HCT116 (cell line): ENCODE measurements around the gene CCDC182. TPM values are rescaled to one million over a fixed set of nuclear protein-coding genes. Genes with fewer than 3 reads are reported as not detected.

ENCODE experiments used
- ATAC-seq: fragments of 200-7000 bp; cut with Tn5 transposase; 2 replicates; pipeline ENCODE4 v1.9.1; 2020; ENCODE audit warnings: mild to moderate bottlenecking, moderate library complexity
- BruUV-seq: library from RNA; stranded (reverse); fragments of 400-500 nt; replicated peaks from 2 replicates; lab custom pipeline; 2021; lab: Mats Ljungman, UMichigan
- CTCF ChIA-PET: fragments of 300-600 bp; sonication (Branson Sonifier 250); formaldehyde crosslinking; loops from one replicate; lab custom pipeline; 2021; ENCODE audit warnings: antibody characterized with exemption; lab: Charles Lee
- POLR2A ChIA-PET: fragments of 300-600, 350-600 bp; sonication (Branson Sonifier 250); formaldehyde crosslinking; loops from one replicate; lab custom pipeline; 2021; ENCODE audit warnings: antibody characterized with exemption; lab: Charles Lee
- RAD21 ChIA-PET, 2 experiments: fragments of 300-600 bp; sonication (Branson Sonifier 250); formaldehyde crosslinking; loops; one replicate each; lab custom pipeline; 2023; ENCODE audit warnings: low total read pairs in 2 of 2; ENCODE audit not compliant: uncharacterized antibody in 2 of 2, unreplicated experiment in 2 of 2, low non-redundant PET in 1 of 2; lab: Charles Lee
- DNase-seq: peaks from one replicate; pipeline ENCODE4 v3.0.0-alpha.2; 2010; ENCODE audit warnings: low read depth, low spot score
- H2AFZ ChIP-seq: fragments of 200-600 bp; shearing (Covaris generic), sonication (generic); 2 replicates; pipeline ENCODE4 v1.6.1; 2017; ENCODE audit warnings: low read depth, mixed run types, mixed read lengths, antibody characterized with exemption, low read length; ENCODE audit not compliant: poor library complexity, severe bottlenecking
- H3K27ac ChIP-seq: 2 replicates; pipeline ENCODE4 v1.5.1; 2012; ENCODE audit warnings: low read depth, low read length
- H3K27me3 ChIP-seq: fragments of 200-600 bp; sonication (generic); 2 replicates; pipeline ENCODE4 v1.6.1; 2016; ENCODE audit warnings: mixed run types, low read length, mixed read lengths; ENCODE audit not compliant: insufficient read depth
- H3K36me3 ChIP-seq, 2 experiments: fragments of 200-500 bp in 1 of 2; fragments of 200-600 bp in 1 of 2; sonication (Bioruptor generic) in 1 of 2; sonication (generic) in 1 of 2; 2 replicates each; pipeline versions ENCODE4 v1.5.1 to v1.6.1; 2014 to 2016; ENCODE audit warnings: low read length in 2 of 2, inconsistent platforms in 1 of 2, mixed read lengths in 1 of 2, mixed run types in 1 of 2; ENCODE audit not compliant: insufficient read depth in 2 of 2, control insufficient read depth in 1 of 2
- H3K4me1 ChIP-seq, 2 experiments: fragments of 200-600 bp in 1 of 2; sonication (generic) in 1 of 2; 2 replicates each; pipeline versions ENCODE4 v1.5.1 to v1.6.1; 2012 to 2017; ENCODE audit warnings: low read length in 2 of 2, inconsistent platforms in 1 of 2, mild to moderate bottlenecking in 1 of 2, mixed read lengths in 1 of 2, mixed run types in 1 of 2, moderate library complexity in 1 of 2; ENCODE audit not compliant: insufficient read depth in 2 of 2, control insufficient read depth in 1 of 2
- H3K4me2 ChIP-seq: fragments of 200-600 bp; sonication (generic); 2 replicates; pipeline ENCODE4 v1.6.1; 2017; ENCODE audit warnings: mixed run types, low read length, mixed read lengths
- H3K4me3 ChIP-seq, 2 experiments: fragments of 200-600 bp in 1 of 2; sonication (generic) in 1 of 2; replicated peaks in 1 of 2; 2 replicates each; pipeline ENCODE4 v1.5.1; 2011 to 2016; ENCODE audit warnings: low read length in 2 of 2, control low read depth in 1 of 2, low read depth in 1 of 2, mild to moderate bottlenecking in 1 of 2, mixed read lengths in 1 of 2, mixed run types in 1 of 2
- H3K79me2 ChIP-seq: fragments of 200-600 bp; sonication (generic); 2 replicates; pipeline ENCODE4 v1.6.1; 2017; ENCODE audit warnings: mild to moderate bottlenecking, mixed run types, low read length, moderate library complexity, mixed read lengths; ENCODE audit not compliant: insufficient read depth
- H3K9ac ChIP-seq: fragments of 200-600 bp; sonication (generic); 2 replicates; pipeline ENCODE4 v1.6.1; 2016; ENCODE audit warnings: low read length, mixed read lengths
- H3K9me2 ChIP-seq: fragments of 200-600 bp; sonication (generic), shearing (Covaris generic); 2 replicates; pipeline ENCODE4 v1.6.1; 2017; ENCODE audit warnings: mixed run types, mild to moderate bottlenecking, moderate library complexity; ENCODE audit not compliant: insufficient read depth
- H3K9me3 ChIP-seq, 2 experiments: fragments of 200-500 bp in 1 of 2; fragments of 200-600 bp in 1 of 2; sonication (Bioruptor generic) in 1 of 2; sonication (generic) in 1 of 2; 2 replicates each; pipeline ENCODE4 v1.6.1; 2014 to 2017; ENCODE audit warnings: low read length in 2 of 2, mixed read lengths in 2 of 2, inconsistent platforms in 1 of 2, low read depth in 1 of 2, mild to moderate bottlenecking in 1 of 2, mixed run types in 1 of 2, moderate library complexity in 1 of 2; ENCODE audit not compliant: control insufficient read depth in 1 of 2, insufficient read depth in 1 of 2
- H4K20me1 ChIP-seq: fragments of 200-600 bp; sonication (generic), shearing (Covaris generic); 2 replicates; pipeline ENCODE4 v1.6.1; 2017; ENCODE audit warnings: mixed run types, mild to moderate bottlenecking, moderate library complexity; ENCODE audit not compliant: insufficient read depth
- CBX3 ChIP-seq: IDR thresholded peaks from 2 replicates; pipeline ENCODE4 v1.6.1; 2012; ENCODE audit warnings: low read depth
- ELF1 ChIP-seq: IDR thresholded peaks from 2 replicates; pipeline ENCODE4 v1.6.1; 2012; ENCODE audit warnings: low read depth, borderline replicate concordance
- EZH2 ChIP-seq: fragments of 200-600 bp; sonication (generic); IDR thresholded peaks from 2 replicates; pipeline ENCODE4 v1.6.1; 2017; ENCODE audit warnings: antibody characterized with exemption, mixed run types
- EZH2phosphoT487 ChIP-seq: fragments of 200-600 bp; IDR thresholded peaks from 2 replicates; pipeline ENCODE4 v1.6.1; 2018; ENCODE audit warnings: antibody characterized with exemption, borderline replicate concordance
- FOSL1 ChIP-seq: IDR thresholded peaks from 2 replicates; pipeline ENCODE4 v1.6.1; 2012; ENCODE audit warnings: low read depth
- JUND ChIP-seq: IDR thresholded peaks from 2 replicates; pipeline ENCODE4 v1.6.1; 2012
- POLR2AphosphoS5 ChIP-seq: IDR thresholded peaks from 2 replicates; pipeline ENCODE4 v1.6.1; 2011; ENCODE audit warnings: mild to moderate bottlenecking, low read depth, low read length, moderate library complexity
- RAD21 ChIP-seq: IDR thresholded peaks from 2 replicates; pipeline ENCODE4 v1.6.1; 2012; ENCODE audit warnings: low read depth, mild to moderate bottlenecking
- SIN3A ChIP-seq: IDR thresholded peaks from 2 replicates; pipeline ENCODE4 v1.6.1; 2012; ENCODE audit warnings: low read depth
- SP1 ChIP-seq: IDR thresholded peaks from 2 replicates; pipeline ENCODE4 v1.6.1; 2012; ENCODE audit warnings: low read depth
- SRF ChIP-seq: IDR thresholded peaks from 2 replicates; pipeline ENCODE4 v1.6.1; 2012; ENCODE audit warnings: low read depth
- TCF7L2 ChIP-seq: IDR thresholded peaks from 2 replicates; pipeline ENCODE4 v1.7.0; 2011; ENCODE audit warnings: borderline replicate concordance, inconsistent platforms; ENCODE audit not compliant: insufficient read depth, insufficient read length; ENCODE audit errors: extremely low read depth
- YY1 ChIP-seq: IDR thresholded peaks from 2 replicates; pipeline ENCODE4 v1.6.1; 2011; ENCODE audit warnings: low read length, low read depth, moderate library complexity, mild to moderate bottlenecking; ENCODE audit not compliant: insufficient replicate concordance; ENCODE audit errors: extremely low read depth
- ZFX ChIP-seq: fragments of 450-650 bp; IDR thresholded peaks from 2 replicates; pipeline ENCODE4 v1.6.1; 2017
- ZNF274 ChIP-seq: fragments of 200-500 bp; sonication (Bioruptor generic); IDR thresholded peaks from 2 replicates; pipeline ENCODE4 v1.6.1; 2014; ENCODE audit warnings: mild to moderate bottlenecking, low read depth, low read length, inconsistent platforms
- intact Hi-C: fragments of 100-400 bp; cut with micrococcal nuclease; formaldehyde crosslinking; loops from 2 replicates; pipeline ENCODE4 v1.10.0; 2022
- total RNA-seq: library from RNA; stranded (reverse); gene quantifications from one replicate; pipeline ENCODE4 v1.2.1, GENCODE V29; 2021; ENCODE audit not compliant: unreplicated experiment
- TF ChIP-seq, protein P1 (sequence below): IDR thresholded peaks from 2 replicates; pipeline ENCODE4 v1.6.1; 2012
- TF ChIP-seq, protein P2 (sequence below): IDR thresholded peaks from 2 replicates; pipeline ENCODE4 v1.6.1; 2012
- TF ChIP-seq, protein P3 (sequence below): IDR thresholded peaks from 2 replicates; pipeline ENCODE4 v1.6.1; 2011; ENCODE audit warnings: mild to moderate bottlenecking, low read length, moderate library complexity; ENCODE audit not compliant: insufficient replicate concordance; ENCODE audit errors: extremely low read depth
- TF ChIP-seq, protein P4 (sequence below): IDR thresholded peaks from 2 replicates; pipeline ENCODE4 v1.6.1; 2012; ENCODE audit warnings: low read depth
- TF ChIP-seq, protein P5 (sequence below), 3 experiments: fragments of 200-600 bp in 1 of 3; sonication (generic) in 1 of 3; IDR thresholded peaks in 2 of 3; conservative IDR thresholded peaks in 1 of 3; 2 replicates each; pipeline ENCODE4 v1.5.1; 2012 to 2017; ENCODE audit warnings: low read depth in 2 of 3, low read length in 2 of 3, antibody characterized with exemption in 1 of 3, borderline replicate concordance in 1 of 3, control low read depth in 1 of 3, mild to moderate bottlenecking in 1 of 3, mixed read lengths in 1 of 3, mixed run types in 1 of 3, moderate library complexity in 1 of 3; ENCODE audit not compliant: insufficient read depth in 1 of 3

Gene CCDC182
- total RNA-seq, 1 experiment from 2014 or later: not detected

DNA sequence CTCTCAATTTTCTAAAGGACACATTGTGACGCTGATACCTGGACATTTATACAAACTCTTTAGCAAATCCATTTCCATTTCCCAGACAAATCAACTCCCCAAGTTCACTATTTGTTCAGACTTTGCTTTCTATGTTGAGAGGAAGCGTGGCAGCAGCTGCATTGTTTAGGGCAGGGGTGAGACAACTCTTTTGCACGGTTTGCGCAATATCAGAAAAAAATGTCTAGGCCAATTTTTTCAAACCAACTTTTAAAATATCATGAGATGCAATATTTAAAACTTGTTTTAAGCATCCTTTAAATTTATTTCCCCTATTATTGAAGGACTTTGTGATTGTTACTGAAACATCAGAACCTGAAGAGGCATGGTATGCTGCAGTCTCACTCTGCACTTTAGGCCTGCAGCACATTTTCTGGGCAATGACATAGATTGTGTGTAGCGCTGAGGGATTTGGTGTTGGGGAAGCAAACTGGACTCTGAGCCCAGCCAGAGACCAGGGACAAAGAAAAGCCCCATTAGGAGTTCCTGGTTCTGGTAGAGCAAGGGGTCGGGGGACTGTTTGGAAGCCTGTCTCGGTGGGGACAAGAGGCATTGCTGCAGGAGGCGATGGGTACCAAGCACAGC is 6.4 kb upstream of the CCDC182 start:
- CTCF ChIA-PET: no interaction called here
- H3K9me3 ChIP-seq: no peaks in the 10 kb centered on the region
- H3K9ac ChIP-seq: no peak overlapping the region
- H2AFZ ChIP-seq: no peak overlapping the region
- no peaks in the 10 kb centered on the region for H4K20me1 ChIP-seq
- DNase-seq: no peak
- no peaks in the 10 kb centered on the region for H3K79me2 ChIP-seq
- no peaks in the 10 kb centered on the region for H3K4me1 ChIP-seq
- no TSS peak for BruUV-seq
- TF ChIP-seq ELF1 (no peak), FOSL1 (no peak), EZH2phosphoT487 (no peak), EZH2 (no peak), SP1 (no peak), ZFX (no peak), SIN3A (no peak), ZNF274 (no peak), TCF7L2 (no peak), JUND (no peak), CBX3 (no peak), RAD21 (no peak), YY1 (no peak), POLR2AphosphoS5 (no peak), SRF (no peak)
- TF ChIP-seq, protein P1, sequence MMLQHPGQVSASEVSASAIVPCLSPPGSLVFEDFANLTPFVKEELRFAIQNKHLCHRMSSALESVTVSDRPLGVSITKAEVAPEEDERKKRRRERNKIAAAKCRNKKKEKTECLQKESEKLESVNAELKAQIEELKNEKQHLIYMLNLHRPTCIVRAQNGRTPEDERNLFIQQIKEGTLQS: no peak
- TF ChIP-seq, protein P2, sequence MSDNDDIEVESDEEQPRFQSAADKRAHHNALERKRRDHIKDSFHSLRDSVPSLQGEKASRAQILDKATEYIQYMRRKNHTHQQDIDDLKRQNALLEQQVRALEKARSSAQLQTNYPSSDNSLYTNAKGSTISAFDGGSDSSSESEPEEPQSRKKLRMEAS: no peak
- TF ChIP-seq, protein P3, sequence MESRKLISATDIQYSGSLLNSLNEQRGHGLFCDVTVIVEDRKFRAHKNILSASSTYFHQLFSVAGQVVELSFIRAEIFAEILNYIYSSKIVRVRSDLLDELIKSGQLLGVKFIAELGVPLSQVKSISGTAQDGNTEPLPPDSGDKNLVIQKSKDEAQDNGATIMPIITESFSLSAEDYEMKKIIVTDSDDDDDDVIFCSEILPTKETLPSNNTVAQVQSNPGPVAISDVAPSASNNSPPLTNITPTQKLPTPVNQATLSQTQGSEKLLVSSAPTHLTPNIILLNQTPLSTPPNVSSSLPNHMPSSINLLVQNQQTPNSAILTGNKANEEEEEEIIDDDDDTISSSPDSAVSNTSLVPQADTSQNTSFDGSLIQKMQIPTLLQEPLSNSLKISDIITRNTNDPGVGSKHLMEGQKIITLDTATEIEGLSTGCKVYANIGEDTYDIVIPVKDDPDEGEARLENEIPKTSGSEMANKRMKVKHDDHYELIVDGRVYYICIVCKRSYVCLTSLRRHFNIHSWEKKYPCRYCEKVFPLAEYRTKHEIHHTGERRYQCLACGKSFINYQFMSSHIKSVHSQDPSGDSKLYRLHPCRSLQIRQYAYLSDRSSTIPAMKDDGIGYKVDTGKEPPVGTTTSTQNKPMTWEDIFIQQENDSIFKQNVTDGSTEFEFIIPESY: no peak
- TF ChIP-seq, protein P4, sequence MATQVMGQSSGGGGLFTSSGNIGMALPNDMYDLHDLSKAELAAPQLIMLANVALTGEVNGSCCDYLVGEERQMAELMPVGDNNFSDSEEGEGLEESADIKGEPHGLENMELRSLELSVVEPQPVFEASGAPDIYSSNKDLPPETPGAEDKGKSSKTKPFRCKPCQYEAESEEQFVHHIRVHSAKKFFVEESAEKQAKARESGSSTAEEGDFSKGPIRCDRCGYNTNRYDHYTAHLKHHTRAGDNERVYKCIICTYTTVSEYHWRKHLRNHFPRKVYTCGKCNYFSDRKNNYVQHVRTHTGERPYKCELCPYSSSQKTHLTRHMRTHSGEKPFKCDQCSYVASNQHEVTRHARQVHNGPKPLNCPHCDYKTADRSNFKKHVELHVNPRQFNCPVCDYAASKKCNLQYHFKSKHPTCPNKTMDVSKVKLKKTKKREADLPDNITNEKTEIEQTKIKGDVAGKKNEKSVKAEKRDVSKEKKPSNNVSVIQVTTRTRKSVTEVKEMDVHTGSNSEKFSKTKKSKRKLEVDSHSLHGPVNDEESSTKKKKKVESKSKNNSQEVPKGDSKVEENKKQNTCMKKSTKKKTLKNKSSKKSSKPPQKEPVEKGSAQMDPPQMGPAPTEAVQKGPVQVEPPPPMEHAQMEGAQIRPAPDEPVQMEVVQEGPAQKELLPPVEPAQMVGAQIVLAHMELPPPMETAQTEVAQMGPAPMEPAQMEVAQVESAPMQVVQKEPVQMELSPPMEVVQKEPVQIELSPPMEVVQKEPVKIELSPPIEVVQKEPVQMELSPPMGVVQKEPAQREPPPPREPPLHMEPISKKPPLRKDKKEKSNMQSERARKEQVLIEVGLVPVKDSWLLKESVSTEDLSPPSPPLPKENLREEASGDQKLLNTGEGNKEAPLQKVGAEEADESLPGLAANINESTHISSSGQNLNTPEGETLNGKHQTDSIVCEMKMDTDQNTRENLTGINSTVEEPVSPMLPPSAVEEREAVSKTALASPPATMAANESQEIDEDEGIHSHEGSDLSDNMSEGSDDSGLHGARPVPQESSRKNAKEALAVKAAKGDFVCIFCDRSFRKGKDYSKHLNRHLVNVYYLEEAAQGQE: no peak
- TF ChIP-seq, protein P5, sequence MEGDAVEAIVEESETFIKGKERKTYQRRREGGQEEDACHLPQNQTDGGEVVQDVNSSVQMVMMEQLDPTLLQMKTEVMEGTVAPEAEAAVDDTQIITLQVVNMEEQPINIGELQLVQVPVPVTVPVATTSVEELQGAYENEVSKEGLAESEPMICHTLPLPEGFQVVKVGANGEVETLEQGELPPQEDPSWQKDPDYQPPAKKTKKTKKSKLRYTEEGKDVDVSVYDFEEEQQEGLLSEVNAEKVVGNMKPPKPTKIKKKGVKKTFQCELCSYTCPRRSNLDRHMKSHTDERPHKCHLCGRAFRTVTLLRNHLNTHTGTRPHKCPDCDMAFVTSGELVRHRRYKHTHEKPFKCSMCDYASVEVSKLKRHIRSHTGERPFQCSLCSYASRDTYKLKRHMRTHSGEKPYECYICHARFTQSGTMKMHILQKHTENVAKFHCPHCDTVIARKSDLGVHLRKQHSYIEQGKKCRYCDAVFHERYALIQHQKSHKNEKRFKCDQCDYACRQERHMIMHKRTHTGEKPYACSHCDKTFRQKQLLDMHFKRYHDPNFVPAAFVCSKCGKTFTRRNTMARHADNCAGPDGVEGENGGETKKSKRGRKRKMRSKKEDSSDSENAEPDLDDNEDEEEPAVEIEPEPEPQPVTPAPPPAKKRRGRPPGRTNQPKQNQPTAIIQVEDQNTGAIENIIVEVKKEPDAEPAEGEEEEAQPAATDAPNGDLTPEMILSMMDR (IDR thresholded peaks at IDR 0.05 in 2 of 3, conservative IDR thresholded peaks at IDR 0.05 in 1 of 3; ENCODE audit: borderline replicate concordance in 1 of 3, insufficient read depth in 1 of 3, low read depth in 2 of 3, low read length in 2 of 3): no peak
- no peak overlapping the region for H3K4me3 ChIP-seq
- no peak overlapping the region for H3K4me2 ChIP-seq
- RAD21 ChIA-PET: no interaction called here
- intact Hi-C loops: no loop called here
- H3K36me3 ChIP-seq: no peaks in the 10 kb centered on the region
- H3K9me2 ChIP-seq: no peaks in the 10 kb centered on the region
- POLR2A ChIA-PET: no interaction called here
- ATAC-seq: no peak
- H3K27ac ChIP-seq: no peak overlapping the region
- H3K27me3 ChIP-seq: no peaks in the 10 kb centered on the region; the same call in 1 of the 2 replicates
